Ascending aorta (tissue), 2 donors: ENCODE results near the gene GPR27. TPM values are rescaled to one million over a fixed set of nuclear protein-coding genes. Genes with fewer than 3 reads are reported as not detected.

Experiments used
- DNase-seq, 2 donors: peaks; one replicate each; pipeline ENCODE4 v3.0.0-alpha.2; 2019; ENCODE audit warnings: low spot score in 2 of 2
- H3K27ac ChIP-seq, 2 donors: fragments of 200-600 bp; sonication (generic); one replicate each; pipeline ENCODE4 v1.5.1; 2016 to 2017; ENCODE audit warnings: mild to moderate bottlenecking in 1 of 2
- H3K27me3 ChIP-seq: fragments of 200-600 bp; sonication (generic); one replicate; pipeline ENCODE4 v1.5.1; 2017
- H3K36me3 ChIP-seq, 2 donors: fragments of 200-600 bp; sonication (generic); one replicate each; pipeline ENCODE4 v1.5.1; 2016
- H3K4me1 ChIP-seq, 2 donors: fragments of 200-600 bp; sonication (generic); one replicate each; pipeline ENCODE4 v1.5.1; 2016 to 2017; ENCODE audit warnings: mild to moderate bottlenecking in 1 of 2
- H3K4me3 ChIP-seq, 2 donors: fragments of 200-600 bp; sonication (generic); one replicate each; pipeline ENCODE4 v1.5.1; 2016 to 2017; ENCODE audit warnings: mild to moderate bottlenecking in 1 of 2
- H3K9me3 ChIP-seq, 2 donors: fragments of 200-600 bp; sonication (generic); one replicate each; pipeline ENCODE4 v1.5.1; 2016
- CTCF ChIP-seq, 3 experiments: fragments of 200-600 bp in 2 of 3; fragments of 450-650 bp in 1 of 3; sonication (generic) in 2 of 3; IDR thresholded peaks; one replicate each; pipeline ENCODE4 v1.5.1; 2016 to 2019; ENCODE audit warnings: antibody characterized with exemption in 3 of 3, mild to moderate bottlenecking in 1 of 3, moderate library complexity in 1 of 3
- intact Hi-C: fragments of 100-400 bp; cut with DNase I; formaldehyde crosslinking; loops from one replicate; pipeline ENCODE4 v1.15.1; 2023
- total RNA-seq: library from RNA; depleted of rRNA; stranded (reverse); fragments of >200 nt; gene quantifications from one replicate; pipeline ENCODE4 v1.1.0, GENCODE V29; 2016

GPR27 gene
- total RNA-seq, 1 donor from 2014 or later, result 2.4 TPM

GRCh38 chr3:71763426-71763825 lies 9.8 kb downstream of the GPR27 start:
- Histone ChIP-seq H3K9me3 (no peaks in the 10 kb centered on the region), H3K4me1 (no peaks in the 10 kb centered on the region), H3K27me3 (no peaks in the 10 kb centered on the region), H3K27ac (no peak overlapping the region), H3K4me3 (no peak overlapping the region), H3K36me3 (no peaks in the 10 kb centered on the region)
- TF ChIP-seq CTCF (IDR thresholded peaks at IDR 0.05), result no peak
- no peak for DNase-seq
- intact Hi-C loops, result no loop called here

- intact Hi-C loops, result no loop called here
- DNase-seq, result no peak
Observed at GRCh38 chr3:71771126-71771525, 17.5 kb downstream of the GPR27 start.

GRCh38 chr3:71771884-71772283 lies 18.2 kb downstream of the GPR27 start:
- Histone ChIP-seq H3K4me3 (no peak overlapping the region), H3K27ac (no peak overlapping the region), H3K9me3 (no peaks in the 10 kb centered on the region), H3K27me3 (no peaks in the 10 kb centered on the region), H3K4me1 (no peaks in the 10 kb centered on the region), H3K36me3 (no peaks in the 10 kb centered on the region)
- intact Hi-C loops, result no loop called here
- no peak for TF ChIP-seq CTCF (IDR thresholded peaks at IDR 0.05)
- DNase-seq, result no peak

More at GRCh38 chr3:71771126-71771525, 17.5 kb downstream of the GPR27 start:
- no peak overlapping the region for H3K27ac ChIP-seq
- no peak overlapping the region for H3K4me3 ChIP-seq
- no peaks in the 10 kb centered on the region for H3K27me3 ChIP-seq
- H3K4me1 ChIP-seq, result no peaks in the 10 kb centered on the region
- no peaks in the 10 kb centered on the region for H3K36me3 ChIP-seq
- no peak for TF ChIP-seq CTCF (IDR thresholded peaks at IDR 0.05)
- no peaks in the 10 kb centered on the region for H3K9me3 ChIP-seq

- no peaks in the 10 kb centered on the region for H3K4me1 ChIP-seq
- no peak for DNase-seq
- peaks cover 2% of the 10 kb centered on the region for H3K27me3 ChIP-seq
- H3K9me3 ChIP-seq, result no peaks in the 10 kb centered on the region
- no peak for TF ChIP-seq CTCF (IDR thresholded peaks at IDR 0.05)
- no peak overlapping the region for H3K27ac ChIP-seq
- no peak overlapping the region for H3K4me3 ChIP-seq
- intact Hi-C loops, result no loop called here
- no peaks in the 10 kb centered on the region for H3K36me3 ChIP-seq
Observed at GRCh38 chr3:71776538-71776937, 22.9 kb downstream of the GPR27 start.

GRCh38 chr3:71778353-71778752 lies 24.7 kb downstream of the GPR27 start:
- H3K27me3 ChIP-seq, result peaks cover 17% of the 10 kb centered on the region
- intact Hi-C loops, result no loop called here
- no peaks in the 10 kb centered on the region for H3K36me3 ChIP-seq
- H3K4me1 ChIP-seq, result no peaks in the 10 kb centered on the region
- H3K27ac ChIP-seq, result no peak overlapping the region
- DNase-seq, result no peak
- H3K4me3 ChIP-seq, result no peak overlapping the region
- no peak for TF ChIP-seq CTCF (IDR thresholded peaks at IDR 0.05)
- H3K9me3 ChIP-seq, result no peaks in the 10 kb centered on the region
